ENCODE measurements around the gene PSAPL1. TPM values are rescaled to one million over a fixed set of nuclear protein-coding genes. Genes with fewer than 3 reads are reported as not detected.

Gene PSAPL1
- total RNA-seq, 1 experiment from 2014 or later: 0.05 TPM

- ATAC-seq (peak; percentile 68), DNase-seq (ENCODE audit: low read depth, low spot score) (no peak)
- RAD21 ChIA-PET (ENCODE audit: low non-redundant PET in 1 of 2, low total read pairs in 2 of 2, uncharacterized antibody in 2 of 2, unreplicated experiment in 2 of 2): no interaction called here
- H3K4me2 ChIP-seq (ENCODE audit: low read length): peak overlapping the region; percentile 32
- intact Hi-C loops (cut with micrococcal nuclease): no loop called here
- H3K9me3 ChIP-seq (ENCODE audit: control insufficient read depth in 1 of 2, insufficient read depth in 1 of 2, low read depth in 1 of 2, low read length in 2 of 2): no peaks in the 10 kb centered on the region; a peak in 1 of 4 replicates
- peak overlapping the region; percentile 6; the same call in 1 of the 2 replicates for H3K27ac ChIP-seq (ENCODE audit: low read depth, low read length)
- H4K20me1 ChIP-seq (ENCODE audit: insufficient read depth): no peaks in the 10 kb centered on the region
- H2AFZ ChIP-seq (ENCODE audit: low read depth, low read length, poor library complexity, severe bottlenecking): no peak overlapping the region
- BruUV-seq (replicated peaks): no TSS peak
- POLR2A ChIA-PET: no interaction called here
- H3K9ac ChIP-seq (ENCODE audit: low read length): no peak overlapping the region
- no peak for TF ChIP-seq SP1 (IDR thresholded peaks at IDR 0.05; ENCODE audit: low read depth)
- peaks cover 13 to 18% of the 10 kb centered on the region in 2 experiments for H3K4me1 ChIP-seq (ENCODE audit: control insufficient read depth in 1 of 2, insufficient read depth in 2 of 2, low read length in 2 of 2)
- no peak overlapping the region for H3K4me3 ChIP-seq (replicated peaks in 1 of 2; ENCODE audit: low read depth in 1 of 2, low read length in 2 of 2)
- CTCF ChIA-PET: no interaction called here
- H3K79me2 ChIP-seq (ENCODE audit: insufficient read depth, low read length): no peaks in the 10 kb centered on the region
- H3K36me3 ChIP-seq (ENCODE audit: control insufficient read depth in 1 of 2, insufficient read depth in 2 of 2, low read length in 2 of 2): no peaks in the 10 kb centered on the region
- H3K27me3 ChIP-seq (ENCODE audit: insufficient read depth, low read length): peaks cover 15% of the 10 kb centered on the region
- peaks cover 5% of the 10 kb centered on the region; the same call in 1 of the 2 replicates for H3K9me2 ChIP-seq (ENCODE audit: insufficient read depth)
Observed at GRCh38 chr4:7403001-7403400, 31.7 kb downstream of the PSAPL1 start.

GRCh38 chr4:7402526-7402925, 32.2 kb downstream of the PSAPL1 start:
- H3K36me3 ChIP-seq (ENCODE audit: control insufficient read depth in 1 of 2, insufficient read depth in 2 of 2, low read length in 2 of 2): no peaks in the 10 kb centered on the region
- H3K9me3 ChIP-seq (ENCODE audit: control insufficient read depth in 1 of 2, insufficient read depth in 1 of 2, low read depth in 1 of 2, low read length in 2 of 2): no peaks in the 10 kb centered on the region; a peak in 1 of 4 replicates
- peak; percentile 37 for DNase-seq (ENCODE audit: low read depth, low spot score)
- H3K4me1 ChIP-seq (ENCODE audit: control insufficient read depth in 1 of 2, insufficient read depth in 2 of 2, low read length in 2 of 2): peaks cover 16 to 19% of the 10 kb centered on the region in 2 experiments
- BruUV-seq (replicated peaks): no TSS peak
- H3K27ac ChIP-seq (ENCODE audit: low read depth, low read length): peak overlapping the region; percentile 6; the same call in 1 of the 2 replicates
- H3K79me2 ChIP-seq (ENCODE audit: insufficient read depth, low read length): no peaks in the 10 kb centered on the region
- no peak overlapping the region for H3K4me3 ChIP-seq (replicated peaks in 1 of 2; ENCODE audit: low read depth in 1 of 2, low read length in 2 of 2)
- H2AFZ ChIP-seq (ENCODE audit: low read depth, low read length, poor library complexity, severe bottlenecking): no peak overlapping the region
- H3K4me2 ChIP-seq (ENCODE audit: low read length): peak overlapping the region; percentile 32
- POLR2A ChIA-PET: interaction anchor here (0.8 kb wide), 1 partner anchor 35 kb away, joined by 3 read pairs; no protein-coding TSS in a partner anchor
- no peak overlapping the region for H3K9ac ChIP-seq (ENCODE audit: low read length)
- peak; percentile 68 for ATAC-seq
- H4K20me1 ChIP-seq (ENCODE audit: insufficient read depth): no peaks in the 10 kb centered on the region
- CTCF ChIA-PET: no interaction called here
- RAD21 ChIA-PET (ENCODE audit: low non-redundant PET in 1 of 2, low total read pairs in 2 of 2, uncharacterized antibody in 2 of 2, unreplicated experiment in 2 of 2): no interaction called here
- intact Hi-C loops (cut with micrococcal nuclease): no loop called here
- H3K27me3 ChIP-seq (ENCODE audit: insufficient read depth, low read length): peaks cover 20% of the 10 kb centered on the region
- H3K9me2 ChIP-seq (ENCODE audit: insufficient read depth): peaks cover 5% of the 10 kb centered on the region; the same call in 1 of the 2 replicates
- TF ChIP-seq CTCF (IDR thresholded peaks at IDR 0.05 in 2 of 3, conservative IDR thresholded peaks at IDR 0.05 in 1 of 3; ENCODE audit: borderline replicate concordance in 1 of 3, insufficient read depth in 1 of 3, low read depth in 2 of 3, low read length in 2 of 3): no peak
- TF ChIP-seq EGR1 (IDR thresholded peaks at IDR 0.05; ENCODE audit: low read depth): 0 out of 2 replicates have a peak, but pooled peaks have one; percentile 39
- peak; percentile 27; the same call in 1 of the 2 replicates for TF ChIP-seq ATF3 (IDR thresholded peaks at IDR 0.05)
- no peak for TF ChIP-seq REST (IDR thresholded peaks at IDR 0.05; ENCODE audit: low read depth)
- no peak for TF ChIP-seq SIN3A (IDR thresholded peaks at IDR 0.05; ENCODE audit: low read depth)
- peak; percentile 70 for TF ChIP-seq SP1 (IDR thresholded peaks at IDR 0.05; ENCODE audit: low read depth)
- TF ChIP-seq SRF (IDR thresholded peaks at IDR 0.05; ENCODE audit: low read depth): no peak
- no peak for TF ChIP-seq POLR2A (IDR thresholded peaks at IDR 0.05; ENCODE audit: borderline replicate concordance, extremely low read depth, insufficient read depth, insufficient read length)
- TF ChIP-seq JUND (IDR thresholded peaks at IDR 0.05): peak; percentile 64
- TF ChIP-seq YY1 (IDR thresholded peaks at IDR 0.05; ENCODE audit: extremely low read depth, insufficient replicate concordance, low read depth, low read length): no peak
- TF ChIP-seq EZH2 (IDR thresholded peaks at IDR 0.05): no peak
- no peak for TF ChIP-seq EZH2phosphoT487 (IDR thresholded peaks at IDR 0.05; ENCODE audit: borderline replicate concordance)
- TF ChIP-seq ZNF274 (IDR thresholded peaks at IDR 0.05; ENCODE audit: low read depth, low read length): no peak
- TF ChIP-seq TCF7L2 (IDR thresholded peaks at IDR 0.05; ENCODE audit: borderline replicate concordance, extremely low read depth, insufficient read depth, insufficient read length): no peak
- TF ChIP-seq CEBPB (IDR thresholded peaks at IDR 0.05; ENCODE audit: low read depth): peak; percentile 49; the same call in 1 of the 2 replicates
- TF ChIP-seq POLR2AphosphoS5 (IDR thresholded peaks at IDR 0.05; ENCODE audit: low read depth, low read length): no peak
